Superior temporal gyrus (tissue), 1 donor: ENCODE results near the gene ZNF670.
A peak's percentile ranks its signal among the peaks of the same experiment; 100 is the strongest.
"Not testable (repeated sequence)": the region's sequence is repeated elsewhere in the genome, so short reads cannot be mapped to it uniquely, and the experiment has no call there.

Source experiments
- DNase-seq: peaks from one replicate; pipeline ENCODE4 v3.0.0-alpha.2; 2016; ENCODE audit errors: extremely low spot score

ZNF670 gene

GRCh38 chr1:247043406-247043805 is 35.2 kb downstream of the ZNF670 start:
- peak; percentile 40 for DNase-seq

GRCh38 chr1:247037511-247038320 is 40.9 kb downstream of the ZNF670 start:
- no peak for DNase-seq

DNA sequence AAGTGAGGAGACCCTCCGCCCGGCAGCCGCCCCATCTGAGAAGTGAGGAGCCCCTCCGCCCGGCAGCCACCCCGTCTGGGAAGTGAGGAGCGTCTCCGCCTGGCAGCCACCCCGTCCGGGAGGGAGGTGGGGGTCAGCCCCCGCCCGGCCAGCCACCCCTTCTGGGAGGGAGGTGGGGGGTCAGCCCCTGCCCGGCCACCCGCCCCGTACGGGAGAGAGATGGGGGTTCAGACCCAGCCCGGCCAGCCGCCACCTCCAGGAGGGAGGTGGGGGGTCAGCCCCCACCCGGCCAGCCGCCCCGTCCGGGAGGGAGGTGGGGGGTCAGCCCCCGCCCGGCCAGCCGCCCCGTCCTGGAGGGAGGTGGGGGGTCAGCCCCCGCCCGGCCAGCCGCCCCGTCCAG is 46.3 kb downstream of the ZNF670 start:
- not testable (repeated sequence) for DNase-seq
